Endothelial cell of umbilical vein (primary cell): ENCODE results near the gene NAXE. TPM values are rescaled to one million over a fixed set of nuclear protein-coding genes. Genes with fewer than 3 reads are reported as not detected.
"Not testable (repeated sequence)": the region's sequence is repeated elsewhere in the genome, so short reads cannot be mapped to it uniquely, and the experiment has no call there.

Experiments used
- BruUV-seq: library from RNA; stranded (reverse); fragments of 400-500 nt; replicated peaks from 2 replicates; lab custom pipeline; 2021; lab: Mats Ljungman, UMichigan
- CTCF ChIA-PET: fragments of 300-600, 350-600 bp; sonication (Branson Sonifier 250); formaldehyde crosslinking; loops from one replicate; lab custom pipeline; 2021; ENCODE audit warnings: antibody characterized with exemption, inconsistent platforms; lab: Charles Lee
- POLR2A ChIA-PET: fragments of 300-600, 350-600 bp; sonication (Branson Sonifier 250); formaldehyde crosslinking; loops from one replicate; lab custom pipeline; 2021; ENCODE audit warnings: antibody characterized with exemption, inconsistent platforms; lab: Charles Lee
- DNase-seq: peaks from one replicate; pipeline ENCODE4 v3.0.0-alpha.2; 2011; ENCODE audit warnings: low read depth, low spot score
- FAIRE-seq: peaks from 2 replicates; lab custom pipeline; 2011; peaks lifted over from hg19 to GRCh38; lab: Jason Lieb, UNC
- H2AFZ ChIP-seq: 2 replicates; pipeline ENCODE4 v1.6.0; 2012; ENCODE audit warnings: low read depth, low read length, control low read depth, inconsistent platforms
- H3K27ac ChIP-seq: 2 replicates; pipeline ENCODE4 v1.5.1; 2011; ENCODE audit warnings: low read depth, mild to moderate bottlenecking, control low read depth, low read length, moderate library complexity; ENCODE audit not compliant: insufficient read depth
- H3K27me3 ChIP-seq, 2 experiments: 2 replicates each; pipeline versions ENCODE4 v1.6.0 to v1.6.1; 2011; ENCODE audit warnings: low read length in 2 of 2, mixed read lengths in 1 of 2; ENCODE audit not compliant: control insufficient read depth in 2 of 2, insufficient read depth in 2 of 2
- H3K36me3 ChIP-seq, 2 experiments: 2 replicates in 1 of 2; 3 replicates in 1 of 2; pipeline ENCODE4 v1.5.1; 2011; ENCODE audit warnings: low read length in 2 of 2, mild to moderate bottlenecking in 1 of 2, moderate library complexity in 1 of 2; ENCODE audit not compliant: control insufficient read depth in 2 of 2, insufficient read depth in 2 of 2; ENCODE audit errors: extremely low read depth in 1 of 2
- H3K4me1 ChIP-seq: 3 replicates; pipeline ENCODE4 v1.5.1; 2011; ENCODE audit warnings: mild to moderate bottlenecking, low read length; ENCODE audit not compliant: control insufficient read depth, insufficient read depth; ENCODE audit errors: extremely low read depth
- H3K4me2 ChIP-seq: 2 replicates; pipeline ENCODE4 v1.6.1; 2011; ENCODE audit warnings: low read length, control low read depth, mixed read lengths; ENCODE audit not compliant: insufficient read depth
- H3K4me3 ChIP-seq, 3 experiments: fragments of 200-600 bp in 1 of 3; sonication (generic), shearing (Covaris generic) in 1 of 3; replicated peaks in 1 of 3; 2 replicates each; pipeline ENCODE4 v1.5.1; 2011 to 2016; ENCODE audit warnings: control low read depth in 3 of 3, low read length in 3 of 3, mild to moderate bottlenecking in 2 of 3, inconsistent platforms in 1 of 3, low read depth in 1 of 3, moderate library complexity in 1 of 3; ENCODE audit not compliant: insufficient read depth in 1 of 3
- H3K79me2 ChIP-seq: 2 replicates; pipeline ENCODE4 v1.6.0; 2012; ENCODE audit warnings: low read length, inconsistent platforms; ENCODE audit not compliant: control insufficient read depth, insufficient read depth
- H3K9ac ChIP-seq: replicated peaks from 2 replicates; pipeline ENCODE3; 2011; ENCODE audit warnings: low read length, control low read depth; ENCODE audit not compliant: insufficient read depth; ENCODE audit errors: extremely low read depth
- H3K9me1 ChIP-seq: replicated peaks from 3 replicates; pipeline ENCODE4 v1.6.0; 2011; ENCODE audit warnings: mild to moderate bottlenecking, low read length; ENCODE audit not compliant: control insufficient read depth, insufficient read depth; ENCODE audit errors: extremely low read depth
- H3K9me3 ChIP-seq: replicated peaks from 2 replicates; pipeline ENCODE4 v1.5.1; 2012; ENCODE audit warnings: low read length, inconsistent platforms; ENCODE audit not compliant: control insufficient read depth, insufficient read depth
- H4K20me1 ChIP-seq: replicated peaks from 2 replicates; pipeline ENCODE3; 2011; ENCODE audit warnings: mild to moderate bottlenecking, low read length; ENCODE audit not compliant: control insufficient read depth, insufficient read depth; ENCODE audit errors: extremely low read depth
- CTCF ChIP-seq, 2 donors: IDR thresholded peaks; 1 replicate in 1 of 2; 2 replicates in 1 of 2; pipeline ENCODE4 v1.5.1; 2011; ENCODE audit warnings: low read length in 2 of 2, mild to moderate bottlenecking in 2 of 2, moderate library complexity in 2 of 2, control low read depth in 1 of 2, inconsistent platforms in 1 of 2, low read depth in 1 of 2; ENCODE audit not compliant: insufficient read depth in 1 of 2; ENCODE audit errors: extremely low read depth in 1 of 2
- FOS ChIP-seq: IDR thresholded peaks from 2 replicates; pipeline ENCODE4 v1.6.1; 2011; ENCODE audit warnings: mild to moderate bottlenecking, low read length, moderate library complexity, borderline replicate concordance; ENCODE audit not compliant: insufficient read depth
- GATA2 ChIP-seq: IDR thresholded peaks from 2 replicates; pipeline ENCODE4 v1.7.0; 2011; ENCODE audit warnings: low read depth, mild to moderate bottlenecking, moderate library complexity, mixed read lengths, low read length; ENCODE audit not compliant: insufficient read length, insufficient read depth
- JUN ChIP-seq: IDR thresholded peaks from 2 replicates; pipeline ENCODE4 v1.6.1; 2011; ENCODE audit warnings: borderline replicate concordance, low read depth; ENCODE audit not compliant: insufficient read length, insufficient read depth
- POLR2AphosphoS5 ChIP-seq: IDR thresholded peaks from 2 replicates; pipeline ENCODE4 v1.6.1; 2012; ENCODE audit warnings: low read depth, mild to moderate bottlenecking, control low read depth, low read length, moderate library complexity; ENCODE audit not compliant: insufficient read depth
- dilution Hi-C: fragments of 300-500 bp; cut with MboI; formaldehyde crosslinking; loops from one replicate; pipeline ENCODE4 v1.15.0; 2019; ENCODE audit warnings: low sequenced_read_pairs; ENCODE audit not compliant: extremely low pct_ligation_motif_present
- intact Hi-C: fragments of 100-400 bp; cut with micrococcal nuclease; formaldehyde crosslinking; loops from one replicate; pipeline ENCODE4 v1.10.0; 2022
- polyA plus RNA-seq, 4 experiments: library from polyadenylated mRNA; depleted of rRNA in 3 of 4; stranded (reverse) in 3 of 4; unstranded in 1 of 4; fragments of >200 nt; gene quantifications; 2 replicates each; pipeline versions ENCODE4 v1.2.1 to v1.2.3, GENCODE V29; 2011 to 2012; ENCODE audit warnings: missing spikeins in 1 of 4
- total RNA-seq: library from RNA; stranded (reverse); gene quantifications from 2 replicates; pipeline ENCODE4 v1.2.3, GENCODE V29; 2021
- TF ChIP-seq, protein P1 (sequence below): IDR thresholded peaks from 2 replicates; pipeline ENCODE4 v1.6.1; 2011; ENCODE audit not compliant: insufficient read depth, insufficient read length

NAXE gene
- total and polyA plus RNA-seq, 2 donors (not counting 3 experiments of a cell fraction or from before 2014, with no cell fraction given), result 76.2 to 187 TPM

DNA sequence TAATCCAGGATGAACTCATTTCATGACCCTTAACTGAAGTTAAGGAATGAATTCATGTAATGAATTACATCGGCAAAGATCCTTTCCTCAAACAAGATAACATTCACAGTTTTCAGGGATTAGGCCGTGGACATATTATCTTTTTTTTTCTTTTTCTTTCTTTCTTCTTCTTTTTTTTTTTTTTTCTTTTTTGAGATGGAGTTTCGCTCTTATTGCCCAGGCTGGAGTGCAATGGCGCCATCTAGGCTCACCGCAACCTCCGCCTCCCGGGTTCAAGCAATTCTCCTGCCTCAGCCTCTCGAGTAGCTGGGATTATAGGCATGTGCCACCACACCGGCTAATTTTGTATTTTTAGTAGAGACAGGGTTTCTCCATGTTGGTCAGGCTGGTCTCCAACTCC lies 39.6 kb downstream of the NAXE start:
- dilution Hi-C loops, result not testable (repeated sequence)

GRCh38 chr1:156632355-156632754 lies 40.8 kb downstream of the NAXE start:
- no peaks in the 10 kb centered on the region for H3K79me2 ChIP-seq
- no peaks in the 10 kb centered on the region for H3K9me3 ChIP-seq
- no peaks in the 10 kb centered on the region for H3K9me1 ChIP-seq
- DNase-seq (no peak), FAIRE-seq (no peak)
- ChIA-PET CTCF (interaction anchor here (13.8 kb wide), 1 partner anchor 26 kb away, joined by 237 read pairs; no protein-coding TSS in a partner anchor), POLR2A (no interaction called here)
- H3K4me3 ChIP-seq, result no peak overlapping the region
- dilution Hi-C loops, result no loop called here
- H3K4me2 ChIP-seq, result no peak overlapping the region
- H3K27ac ChIP-seq, result no peak overlapping the region
- no TSS peak for BruUV-seq
- no peak for TF ChIP-seq JUN
- no peak for TF ChIP-seq FOS
- no peak for TF ChIP-seq CTCF (IDR thresholded peaks at IDR 0.05; ENCODE audit: extremely low read depth in 1 of 2, insufficient read depth in 1 of 2, low read depth in 1 of 2, low read length in 2 of 2)
- no peak for TF ChIP-seq GATA2
- TF ChIP-seq POLR2AphosphoS5, result no peak
- TF ChIP-seq, protein P1, sequence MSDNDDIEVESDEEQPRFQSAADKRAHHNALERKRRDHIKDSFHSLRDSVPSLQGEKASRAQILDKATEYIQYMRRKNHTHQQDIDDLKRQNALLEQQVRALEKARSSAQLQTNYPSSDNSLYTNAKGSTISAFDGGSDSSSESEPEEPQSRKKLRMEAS, result no peak
- no peaks in the 10 kb centered on the region for H4K20me1 ChIP-seq
- H3K4me1 ChIP-seq, result no peaks in the 10 kb centered on the region
- H3K9ac ChIP-seq, result no peak overlapping the region
- no peaks in the 10 kb centered on the region for H3K36me3 ChIP-seq
- H3K27me3 ChIP-seq, result peaks cover 21 to 26% of the 10 kb centered on the region in 2 experiments
- intact Hi-C loops, result no loop called here
- H2AFZ ChIP-seq, result no peak overlapping the region

More for the DNA sequence above, 39.6 kb downstream of the NAXE start:
- H4K20me1 ChIP-seq, H3K4me3 ChIP-seq, POLR2A ChIA-PET, intact Hi-C loops, H3K79me2 ChIP-seq, BruUV-seq, H3K4me2 ChIP-seq, H3K4me1 ChIP-seq, H3K36me3 ChIP-seq, H3K9me3 ChIP-seq, H3K9me1 ChIP-seq, DNase-seq, FAIRE-seq, H3K27ac ChIP-seq, H3K9ac ChIP-seq, H2AFZ ChIP-seq: not testable (repeated sequence)
- peaks cover 19 to 26% of the 10 kb centered on the region in 2 experiments for H3K27me3 ChIP-seq
- CTCF ChIA-PET, result interaction anchor here (0.6 to 13.8 kb wide), 6 partner anchors 12 to 259 kb away, joined by 3 to 237 read pairs (median 3); no protein-coding TSS in a partner anchor
